Duodenal mucosa (tissue), 2 donors: ENCODE results near the gene SLC22A5.

Source experiments
- H3K27ac ChIP-seq: one replicate; pipeline ENCODE4 v1.7.0; 2013; ENCODE audit warnings: low read depth, low read length
- H3K27me3 ChIP-seq, 2 donors: one replicate each; pipeline ENCODE4 v1.7.0; 2013; ENCODE audit warnings: low read length in 2 of 2, control low read depth in 1 of 2; ENCODE audit not compliant: insufficient read depth in 2 of 2, control insufficient read depth in 1 of 2
- H3K36me3 ChIP-seq, 2 donors: one replicate each; pipeline ENCODE4 v1.7.0; 2013; ENCODE audit warnings: low read length in 2 of 2, control low read depth in 1 of 2; ENCODE audit not compliant: insufficient read depth in 2 of 2, control insufficient read depth in 1 of 2
- H3K4me1 ChIP-seq, 2 donors: one replicate each; pipeline ENCODE4 v1.7.0; 2013; ENCODE audit warnings: low read length in 2 of 2, control low read depth in 1 of 2; ENCODE audit not compliant: insufficient read depth in 2 of 2, control insufficient read depth in 1 of 2
- H3K4me3 ChIP-seq, 2 donors: one replicate each; pipeline ENCODE4 v1.7.0; 2013; ENCODE audit warnings: low read length in 2 of 2, low read depth in 1 of 2
- H3K9ac ChIP-seq, 2 donors: one replicate each; pipeline ENCODE4 v1.7.0; 2013; ENCODE audit warnings: low read length in 2 of 2, low read depth in 1 of 2
- H3K9me3 ChIP-seq, 2 donors: one replicate each; pipeline ENCODE4 v1.7.0; 2013; ENCODE audit warnings: low read length in 2 of 2, control low read depth in 1 of 2; ENCODE audit not compliant: control insufficient read depth in 1 of 2

The SLC22A5 gene

GRCh38 chr5:132417461-132417860 is 48.0 kb downstream of the SLC22A5 start:
- Histone ChIP-seq H3K36me3 (peaks cover 14 to 17% of the 10 kb centered on the region in 2 donors), H3K27ac (no peak overlapping the region), H3K9me3 (no peaks in the 10 kb centered on the region), H3K4me1 (peaks cover 73 to 82% of the 10 kb centered on the region in 2 donors), H3K9ac (no peak overlapping the region), H3K4me3 (no peak overlapping the region), H3K27me3 (no peaks in the 10 kb centered on the region)

GRCh38 chr5:132417889-132418485 is 48.5 kb downstream of the SLC22A5 start:
- Histone ChIP-seq H3K27ac (no peak overlapping the region), H3K9me3 (no peaks in the 10 kb centered on the region), H3K4me3 (no peak overlapping the region), H3K36me3 (peaks cover 16 to 21% of the 10 kb centered on the region in 2 donors), H3K4me1 (peaks cover 78 to 87% of the 10 kb centered on the region in 2 donors), H3K9ac (no peak overlapping the region), H3K27me3 (no peaks in the 10 kb centered on the region)

GRCh38 chr5:132418881-132419280 is 49.4 kb downstream of the SLC22A5 start:
- Histone ChIP-seq H3K9me3 (no peaks in the 10 kb centered on the region), H3K9ac (peak overlapping the region in 1 of 2 donors; percentile 71), H3K4me3 (no peak overlapping the region), H3K36me3 (peaks cover 22 to 28% of the 10 kb centered on the region in 2 donors), H3K27ac (no peak overlapping the region), H3K27me3 (no peaks in the 10 kb centered on the region), H3K4me1 (peaks cover 79 to 87% of the 10 kb centered on the region in 2 donors)

GRCh38 chr5:132419502-132420468 is 50.3 kb downstream of the SLC22A5 start:
- Histone ChIP-seq H3K9me3 (no peaks in the 10 kb centered on the region), H3K36me3 (peaks cover 22 to 28% of the 10 kb centered on the region in 2 donors), H3K4me1 (peaks cover 79 to 88% of the 10 kb centered on the region in 2 donors), H3K9ac (peak overlapping the region; percentile 45 to 71), H3K27me3 (no peaks in the 10 kb centered on the region), H3K27ac (no peak overlapping the region), H3K4me3 (peak overlapping the region; percentile 16 to 24)

- H3K4me1 ChIP-seq = peaks cover 80 to 88% of the 10 kb centered on the region in 2 donors
- peak overlapping the region; percentile 30 for H3K27ac ChIP-seq
- peaks cover 22 to 28% of the 10 kb centered on the region in 2 donors for H3K36me3 ChIP-seq
- peak overlapping the region in 1 of 2 donors; percentile 18 for H3K4me3 ChIP-seq
- peak overlapping the region; percentile 45 to 52 for H3K9ac ChIP-seq
- H3K27me3 ChIP-seq = no peaks in the 10 kb centered on the region
- H3K9me3 ChIP-seq = no peaks in the 10 kb centered on the region
Measured at GRCh38 chr5:132420706-132421272, 51.3 kb downstream of the SLC22A5 start.

GRCh38 chr5:132421462-132421861 is 52.0 kb downstream of the SLC22A5 start:
- Histone ChIP-seq H3K9me3 (no peaks in the 10 kb centered on the region), H3K4me3 (no peak overlapping the region), H3K27me3 (no peaks in the 10 kb centered on the region), H3K27ac (peak overlapping the region; percentile 33), H3K9ac (peak overlapping the region; percentile 20 to 52), H3K4me1 (peaks cover 86 to 89% of the 10 kb centered on the region in 2 donors), H3K36me3 (peaks cover 22 to 28% of the 10 kb centered on the region in 2 donors)

- peaks cover 89 to 91% of the 10 kb centered on the region in 2 donors for H3K4me1 ChIP-seq
- H3K9ac ChIP-seq = peak overlapping the region; percentile 67 to 78
- no peaks in the 10 kb centered on the region for H3K9me3 ChIP-seq
- no peaks in the 10 kb centered on the region for H3K27me3 ChIP-seq
- H3K36me3 ChIP-seq = peaks cover 19 to 22% of the 10 kb centered on the region in 2 donors
- peak overlapping the region in 1 of 2 donors; percentile 33 for H3K4me3 ChIP-seq
- H3K27ac ChIP-seq = peak overlapping the region; percentile 82
Measured at GRCh38 chr5:132422720-132423437, 53.4 kb downstream of the SLC22A5 start.

- no peaks in the 10 kb centered on the region for H3K27me3 ChIP-seq
- peak overlapping the region; percentile 67 to 78 for H3K9ac ChIP-seq
- H3K9me3 ChIP-seq = no peaks in the 10 kb centered on the region
- H3K27ac ChIP-seq = peak overlapping the region; percentile 82
- peaks cover 93 to 96% of the 10 kb centered on the region in 2 donors for H3K4me1 ChIP-seq
- peaks cover 19 to 22% of the 10 kb centered on the region in 2 donors for H3K36me3 ChIP-seq
- peak overlapping the region in 1 of 2 donors; percentile 33 for H3K4me3 ChIP-seq
Measured at GRCh38 chr5:132423438-132423898, 54.0 kb downstream of the SLC22A5 start.

- H3K27me3 ChIP-seq = no peaks in the 10 kb centered on the region
- peak overlapping the region; percentile 53 to 60 for H3K4me3 ChIP-seq
- H3K4me1 ChIP-seq = peaks cover 95 to 98% of the 10 kb centered on the region in 2 donors
- peak overlapping the region; percentile 67 to 78 for H3K9ac ChIP-seq
- peaks cover 19 to 22% of the 10 kb centered on the region in 2 donors for H3K36me3 ChIP-seq
- no peaks in the 10 kb centered on the region for H3K9me3 ChIP-seq
- H3K27ac ChIP-seq = peak overlapping the region; percentile 24
Measured at GRCh38 chr5:132424167-132424880, 54.8 kb downstream of the SLC22A5 start.
